ENCODE measurements around the gene TECPR2.
"Not testable (repeated sequence)": the region's sequence is repeated elsewhere in the genome, so short reads cannot be mapped to it uniquely, and the experiment has no call there.

TECPR2 gene

DNA sequence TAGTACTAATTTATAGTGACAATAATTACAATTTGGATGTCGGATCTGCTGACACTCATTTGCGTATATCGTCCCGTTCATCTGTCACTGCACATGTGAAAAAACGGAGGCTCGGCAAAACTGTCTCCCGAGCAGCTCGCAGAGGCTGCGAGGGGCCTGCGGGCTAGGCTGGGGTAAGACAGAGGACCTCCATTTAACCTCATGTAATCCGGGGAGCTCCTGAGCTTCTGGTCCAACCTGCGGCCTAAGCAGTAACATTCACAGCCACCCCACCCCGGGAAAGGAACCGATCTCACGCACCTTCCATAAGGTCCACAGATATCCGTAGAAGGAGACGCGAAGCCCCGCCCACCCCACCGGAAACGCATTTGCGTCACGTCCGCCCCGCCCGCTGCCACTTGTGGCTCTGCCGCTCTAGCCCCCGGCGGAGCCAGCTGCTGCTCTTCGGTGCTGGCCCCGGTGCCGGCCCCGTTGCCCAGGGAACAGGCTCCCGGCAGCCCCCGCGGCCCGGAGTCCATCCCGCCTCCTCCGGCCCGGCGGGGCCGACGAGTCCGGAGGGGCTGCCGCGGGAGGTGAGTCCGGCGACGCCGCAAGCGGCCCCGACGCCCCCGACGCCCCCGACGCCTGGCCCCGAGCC lies at the start of gene TECPR2, which contains the start of gene CINP:
Gene TECPR2, plus strand, starts transcription at position 397 of the 637 bp plus-strand sequence. CDS start 13,781 bp downstream, outside the sequence.
Gene CINP, minus strand, starts transcription at position 346 of the 637 bp plus-strand sequence. Its CDS starts 39 bp downstream, at position 307.
- peak; percentile 98 for DNase-seq

GRCh38 chr14:102314242-102315011 lies 48.3 kb upstream of the TECPR2 start:
- DNase-seq: peak; percentile 87

GRCh38 chr14:102315121-102315520 lies 47.6 kb upstream of the TECPR2 start:
- DNase-seq: no peak

GRCh38 chr14:102316338-102316742 lies 46.4 kb upstream of the TECPR2 start:
- DNase-seq: peak; percentile 36

DNA sequence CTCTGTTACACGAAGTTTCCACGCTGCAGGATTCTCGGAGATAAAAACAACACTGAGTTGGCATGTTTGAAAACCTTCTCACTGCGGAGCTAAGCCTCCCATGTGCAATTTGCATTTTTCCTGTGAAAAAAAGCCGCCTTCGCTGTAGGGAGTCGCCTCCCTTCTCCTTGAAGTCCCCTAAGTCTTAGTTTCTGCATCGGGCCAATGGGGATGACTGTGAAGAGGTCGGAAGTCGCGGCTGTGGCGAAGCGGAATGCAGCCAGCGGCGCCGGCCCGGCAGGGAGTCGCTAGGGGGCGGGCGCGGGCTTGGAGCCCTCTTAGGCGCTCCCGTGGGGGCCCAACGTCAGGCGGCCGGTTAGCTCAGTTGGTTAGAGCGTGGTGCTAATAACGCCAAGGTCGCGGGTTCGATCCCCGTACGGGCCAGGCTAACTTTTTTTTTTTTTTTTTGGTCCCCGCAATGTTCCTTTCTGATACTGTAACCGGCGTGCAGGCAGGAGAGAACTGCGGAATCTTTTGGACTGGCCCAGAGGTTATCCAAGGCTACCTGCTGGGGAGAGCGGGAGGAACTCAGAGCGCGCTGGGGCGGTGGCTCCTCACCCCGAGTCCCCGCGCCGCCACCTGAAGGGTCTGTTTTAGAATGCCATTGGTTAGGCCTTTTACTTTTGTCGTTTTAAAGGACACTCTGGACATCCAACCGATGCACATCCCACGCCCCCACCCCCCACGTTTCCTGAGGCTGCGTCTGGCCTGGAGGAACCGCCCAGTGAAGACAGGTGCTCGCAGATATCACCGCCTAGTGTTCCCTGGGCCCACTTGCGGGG lies 45.8 kb upstream of the TECPR2 start:
- peak; percentile 98 for DNase-seq

GRCh38 chr14:102317564-102318248 lies 45.0 kb upstream of the TECPR2 start:
- peak; percentile 48 for DNase-seq

GRCh38 chr14:102318781-102319276 lies 43.9 kb upstream of the TECPR2 start:
- peak; percentile 42 for DNase-seq

DNA sequence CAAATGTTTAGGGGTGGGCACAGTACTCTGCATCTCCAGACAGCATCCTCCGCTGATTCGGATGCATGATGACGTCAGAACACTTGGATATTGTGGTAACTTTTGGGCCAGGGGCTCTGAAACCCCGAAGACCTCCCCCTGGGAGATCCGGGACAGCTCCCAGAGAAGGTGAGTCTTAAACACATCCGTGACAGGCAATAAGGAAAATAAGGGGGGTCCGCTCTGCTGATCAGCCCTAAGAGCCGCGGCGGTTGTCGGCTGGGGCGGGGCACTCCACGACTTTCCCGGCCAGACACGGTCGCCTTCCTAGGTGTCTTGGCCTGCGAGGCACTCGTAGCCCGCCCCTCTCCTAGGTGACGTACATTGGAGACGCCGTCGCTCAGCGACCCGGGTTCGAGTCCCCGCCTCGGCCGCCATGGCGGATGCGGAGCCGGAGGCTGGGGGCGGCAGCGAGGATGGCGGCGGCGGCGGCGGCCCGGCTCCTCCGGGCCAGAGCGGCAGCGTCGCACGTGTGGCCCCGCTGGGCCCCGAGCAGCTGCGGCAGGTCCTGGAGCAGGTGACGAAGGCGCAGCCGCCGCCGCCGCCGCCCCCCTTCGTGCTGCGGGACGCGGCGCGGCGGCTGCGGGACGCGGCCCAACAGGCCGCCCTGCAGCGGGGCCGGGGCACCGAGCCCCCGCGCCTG lies 43.2 kb upstream of the TECPR2 start, which contains the start of gene ZNF839:
Gene ZNF839, plus strand, starts transcription at position 396 of the 682 bp plus-strand sequence. Its CDS starts 20 bp downstream, at position 416.
- DNase-seq: peak; percentile 98

DNA sequence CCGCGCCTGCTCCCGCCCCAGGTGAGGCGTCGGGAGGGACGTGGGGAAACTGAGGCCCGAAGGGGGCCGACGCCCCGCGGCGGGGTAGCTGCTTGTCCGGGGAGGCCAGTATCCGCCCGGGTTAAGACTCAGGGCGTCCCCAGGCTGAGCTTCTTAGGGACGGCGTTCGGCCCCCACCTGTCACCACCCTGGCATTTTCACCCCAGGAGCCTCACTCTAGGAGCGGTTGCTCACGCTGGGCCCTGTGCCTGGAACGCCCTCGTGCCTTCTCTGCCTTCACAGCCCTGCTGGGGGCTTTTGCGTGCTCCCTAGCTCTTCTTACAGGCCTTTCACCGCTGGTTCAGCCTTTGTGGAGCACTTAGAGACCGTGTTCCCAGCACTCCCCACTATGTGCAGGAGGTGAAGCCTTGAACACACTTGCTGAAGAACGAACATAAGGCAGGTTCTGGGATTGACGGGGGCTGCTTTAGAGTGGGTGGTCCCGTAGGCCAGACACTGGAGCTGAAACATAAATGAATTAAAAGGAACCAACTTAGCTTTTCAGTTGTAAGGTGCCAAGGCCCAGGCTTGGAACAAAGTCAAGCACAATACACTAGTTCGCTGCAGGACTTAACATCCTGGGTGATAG lies 42.6 kb upstream of the TECPR2 start:
- peak; percentile 52 for DNase-seq

DNA sequence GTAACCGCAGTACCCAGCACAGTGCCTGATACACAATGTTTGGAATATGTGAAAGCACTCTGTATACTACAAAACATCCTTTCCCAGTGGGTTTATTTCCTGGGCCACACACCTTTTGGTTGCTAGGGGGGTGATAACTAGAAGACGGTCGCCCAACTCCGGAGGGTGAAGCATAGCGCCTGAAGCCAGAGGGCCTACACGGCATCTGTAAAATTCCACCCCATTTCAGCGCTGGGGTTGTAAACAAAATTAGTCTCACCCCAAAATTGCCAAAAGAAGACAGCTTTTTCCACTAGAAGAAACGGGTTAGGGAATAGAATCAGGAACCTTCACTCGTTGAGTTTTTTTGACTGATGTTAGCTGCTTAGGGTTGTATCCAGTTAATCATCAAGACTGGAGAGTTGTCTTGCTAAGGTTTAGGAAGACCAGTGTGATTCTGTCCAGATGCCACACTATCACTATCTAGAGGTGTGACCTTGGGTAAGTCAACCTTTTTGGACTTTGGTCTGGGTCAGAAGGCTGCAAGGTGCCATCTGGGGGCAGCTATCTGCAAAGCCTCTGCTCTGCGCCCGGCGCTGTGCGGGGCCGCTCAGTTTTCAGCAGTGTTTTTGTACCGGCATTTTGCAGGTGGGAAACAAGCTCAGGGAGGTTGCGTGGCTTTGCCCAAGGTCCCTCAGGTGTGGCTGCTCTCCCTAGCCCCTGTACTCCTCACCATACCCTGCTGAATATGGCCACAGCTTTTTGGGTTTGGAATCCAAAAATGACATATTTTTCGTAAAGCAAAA lies 41.9 kb upstream of the TECPR2 start:
- DNase-seq: no peak

DNA sequence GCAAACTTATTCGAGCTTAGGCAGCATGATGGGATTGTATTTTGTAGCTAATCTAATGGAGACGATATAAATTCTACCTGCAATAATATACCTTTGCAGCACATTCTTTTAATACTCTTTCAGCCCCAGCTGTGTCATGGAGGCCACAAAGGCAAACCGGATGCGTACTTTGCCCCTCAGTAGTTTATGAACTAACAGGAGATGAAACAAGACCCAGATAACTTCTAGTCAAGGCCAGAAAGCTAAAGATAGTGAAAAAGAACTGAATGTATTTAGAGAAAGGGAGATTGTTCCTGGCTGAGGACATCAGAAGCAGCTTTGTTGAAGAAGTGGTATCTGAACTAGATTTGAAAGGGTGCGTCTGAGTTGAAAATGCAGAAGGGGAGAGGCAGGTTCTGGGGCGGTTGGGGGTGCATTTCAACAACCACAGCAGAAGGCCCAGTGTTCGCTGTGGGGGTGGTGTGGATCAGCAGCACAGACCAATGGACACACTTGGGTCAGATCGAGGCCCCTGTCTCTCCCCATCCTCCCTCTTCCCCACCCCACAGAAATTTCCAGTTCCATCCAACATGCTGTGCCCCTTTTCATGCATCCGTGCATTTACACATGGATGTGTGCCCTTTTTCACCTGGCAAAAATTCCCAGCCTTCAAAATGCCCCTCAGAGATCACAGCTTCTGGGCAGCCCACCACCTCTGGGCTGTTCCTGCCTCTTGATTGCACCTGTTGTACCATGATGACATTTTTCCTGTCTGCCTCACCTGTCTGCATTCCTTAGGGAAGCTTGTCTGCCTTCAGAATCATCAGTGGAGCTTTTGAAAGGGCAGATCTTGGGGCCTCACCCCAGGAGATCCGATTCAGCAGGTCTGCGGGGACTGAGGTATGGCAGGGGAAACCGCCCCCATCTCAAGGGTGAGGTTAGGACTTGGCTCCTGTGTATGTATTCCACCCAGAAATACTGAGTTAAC lies 41.0 kb upstream of the TECPR2 start:
- DNase-seq: no peak

DNA sequence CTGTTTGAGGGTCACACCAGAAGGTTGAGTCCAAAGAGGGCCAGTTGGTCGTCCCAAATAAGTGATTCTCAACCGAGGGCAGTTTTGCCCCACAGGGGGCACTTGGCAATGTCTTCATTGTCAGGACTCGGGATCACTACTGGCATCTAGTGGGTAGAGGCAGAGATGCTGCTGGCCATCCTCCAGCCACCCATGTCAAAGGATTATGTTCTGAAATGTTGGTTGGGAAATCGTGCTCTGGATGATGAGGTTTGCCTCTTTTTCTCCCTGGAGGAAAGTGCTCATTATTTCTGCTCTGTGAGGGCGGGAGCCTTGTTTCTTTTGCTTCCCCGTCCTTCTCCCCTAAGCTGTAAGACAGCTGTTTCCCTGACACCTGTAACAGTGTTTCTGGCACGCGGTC lies 39.6 kb upstream of the TECPR2 start:
- peak; percentile 39 for DNase-seq

- no peak for DNase-seq
Observed at GRCh38 chr14:102325791-102326345, 36.9 kb upstream of the TECPR2 start.

DNA sequence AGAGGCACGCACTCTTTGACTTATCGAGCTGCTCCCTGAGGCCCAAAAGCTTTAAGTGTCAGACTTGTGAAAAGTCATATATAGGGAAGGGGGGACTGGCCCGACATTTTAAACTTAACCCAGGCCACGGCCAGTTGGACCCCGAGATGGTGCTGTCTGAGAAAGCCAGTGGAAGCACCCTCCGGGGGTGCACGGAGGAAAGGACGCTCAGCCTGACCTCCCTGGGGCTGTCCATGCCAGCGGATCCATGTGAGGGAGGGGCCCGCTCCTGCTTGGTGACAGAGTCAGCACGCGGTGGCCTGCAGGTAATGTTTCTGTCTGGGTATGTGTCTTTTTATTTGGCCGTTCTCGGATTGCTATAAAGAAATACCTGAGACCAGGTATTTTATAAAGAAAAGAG lies 36.2 kb upstream of the TECPR2 start:
- no peak for DNase-seq

DNA sequence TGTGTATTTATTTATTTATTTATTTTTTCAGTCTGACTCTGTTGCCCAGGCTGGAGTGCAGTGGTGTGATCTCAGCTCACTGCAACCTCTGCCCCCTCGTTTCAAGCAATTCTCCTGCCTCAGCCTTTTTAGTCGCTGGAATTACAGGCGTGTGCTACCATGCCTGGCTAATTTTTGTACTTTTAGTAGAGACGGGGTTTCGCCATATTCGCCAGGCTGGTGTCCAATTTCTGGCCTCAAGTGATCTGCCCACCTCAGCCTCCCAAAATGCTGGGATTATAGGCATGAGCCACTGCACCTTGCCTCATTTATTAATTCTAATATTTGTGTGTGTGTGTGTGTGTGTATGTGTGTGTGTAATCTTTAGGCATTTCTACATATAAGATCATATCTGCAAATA lies 33.4 kb upstream of the TECPR2 start:
- not testable (repeated sequence) for DNase-seq

- no peak for DNase-seq
Observed at GRCh38 chr14:102330806-102331205, 31.9 kb upstream of the TECPR2 start.

- DNase-seq: no peak
Observed at GRCh38 chr14:102333390-102333789, 29.4 kb upstream of the TECPR2 start.

- DNase-seq: no peak
Observed at GRCh38 chr14:102333795-102334705, 28.7 kb upstream of the TECPR2 start.
